ENCODE data around the gene FGD2. TPM values are rescaled to one million over a fixed set of nuclear protein-coding genes. Genes with fewer than 3 reads are reported as not detected.

Gene FGD2
- total and polyA plus RNA-seq, 2 of the 8 experiments (the other 6 are each of a cell fraction or from before 2014, with no cell fraction given), result 0.12 to 0.32 TPM

DNA sequence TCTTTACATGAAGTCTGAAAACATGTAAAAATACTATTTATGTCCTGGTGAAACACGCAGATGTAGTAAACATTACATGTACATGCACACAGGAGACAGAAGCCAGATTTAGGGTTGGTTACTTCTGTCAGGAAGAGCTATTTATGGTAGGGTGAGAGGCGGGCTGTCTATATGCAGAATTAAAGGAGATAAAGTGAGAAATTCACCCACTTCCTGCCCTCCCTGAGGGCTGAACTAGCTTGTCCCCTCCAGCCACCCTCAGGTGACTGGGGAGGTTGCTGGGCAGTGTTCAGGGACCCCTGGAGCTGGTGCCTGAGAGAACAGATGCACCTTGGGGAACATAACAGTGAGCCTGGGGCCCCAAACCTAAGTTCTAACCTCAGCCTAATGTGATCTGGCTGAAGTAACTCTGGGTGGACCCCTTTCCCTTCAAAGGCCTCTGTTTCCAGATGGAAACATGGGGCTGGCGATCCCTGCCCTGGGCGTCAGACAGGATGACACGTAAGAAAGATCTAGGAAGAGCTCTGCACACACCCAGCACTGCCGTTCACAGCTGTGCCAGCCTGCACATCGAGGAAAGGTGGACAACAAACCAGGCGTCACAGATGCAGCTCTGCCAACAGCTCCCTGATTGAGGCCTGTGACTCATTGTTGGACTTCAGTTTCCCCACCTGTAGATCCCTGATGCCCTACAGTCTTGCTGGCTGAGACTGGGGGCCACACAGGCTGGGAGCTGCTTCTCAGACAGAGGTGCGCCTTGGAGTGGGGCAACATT is 49.6 kb upstream of the FGD2 start (continued):
- TF ChIP-seq SIN3A (conservative IDR thresholded peaks at IDR 0.05 in 1 of 2, IDR thresholded peaks at IDR 0.05 in 1 of 2; ENCODE audit: low read depth in 1 of 2, low read length in 2 of 2), result no peak
- TF ChIP-seq ZNF274 (IDR thresholded peaks at IDR 0.05; ENCODE audit: borderline replicate concordance, extremely low read depth, low read length), result no peak

All from H1 (cell line).